ENCODE results near the gene CCDC158.
A peak's percentile ranks its signal among the peaks of the same experiment; 100 is the strongest.
"Not testable (repeated sequence)": the region's sequence is repeated elsewhere in the genome, so short reads cannot be mapped to it uniquely, and the experiment has no call there.

The CCDC158 gene

GRCh38 chr4:76457885-76458284 lies 36.9 kb upstream of the CCDC158 start:
- DNase-seq (ENCODE audit: low read depth) = no peak
- no peak for TF ChIP-seq CTCF (conservative IDR thresholded peaks at IDR 0.05; ENCODE audit: low read length)

GRCh38 chr4:76454073-76454472 lies 33.1 kb upstream of the CCDC158 start:
- DNase-seq (ENCODE audit: low read depth); H3K4me3 ChIP-seq (ENCODE audit: low read length): not testable (repeated sequence)

More at GRCh38 chr4:76457885-76458284, 36.9 kb upstream of the CCDC158 start:
- no peak overlapping the region for H3K4me3 ChIP-seq (ENCODE audit: low read length)

DNA sequence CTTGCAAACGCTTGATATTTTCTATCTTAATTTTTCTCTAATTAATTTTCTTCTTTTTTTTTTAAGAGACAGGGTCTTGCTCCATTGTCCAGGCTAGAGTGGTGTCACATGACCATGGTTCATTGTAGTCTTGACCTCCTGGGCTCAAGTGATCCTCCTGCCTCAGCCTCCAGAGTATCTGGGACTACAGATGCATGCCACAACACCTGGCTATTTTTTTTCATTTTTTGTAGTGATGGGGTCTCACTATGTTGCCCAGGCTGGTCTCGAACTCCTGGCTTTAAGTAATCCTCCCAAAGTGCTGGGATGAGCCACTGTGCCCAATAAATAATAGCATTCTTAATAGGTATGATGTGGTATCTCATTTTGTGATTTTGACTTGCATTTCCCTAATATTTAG lies 32.3 kb upstream of the CCDC158 start:
- no peak for TF ChIP-seq CTCF (conservative IDR thresholded peaks at IDR 0.05; ENCODE audit: low read length)
- no peak overlapping the region for H3K4me3 ChIP-seq (ENCODE audit: low read length)
- DNase-seq (ENCODE audit: low read depth) = no peak

- peak; percentile 22 for DNase-seq (ENCODE audit: low read depth)
- TF ChIP-seq CTCF (conservative IDR thresholded peaks at IDR 0.05; ENCODE audit: low read length) = no peak
- no peak overlapping the region for H3K4me3 ChIP-seq (ENCODE audit: low read length)
Observed at GRCh38 chr4:76449833-76450232, 28.9 kb upstream of the CCDC158 start.

DNA sequence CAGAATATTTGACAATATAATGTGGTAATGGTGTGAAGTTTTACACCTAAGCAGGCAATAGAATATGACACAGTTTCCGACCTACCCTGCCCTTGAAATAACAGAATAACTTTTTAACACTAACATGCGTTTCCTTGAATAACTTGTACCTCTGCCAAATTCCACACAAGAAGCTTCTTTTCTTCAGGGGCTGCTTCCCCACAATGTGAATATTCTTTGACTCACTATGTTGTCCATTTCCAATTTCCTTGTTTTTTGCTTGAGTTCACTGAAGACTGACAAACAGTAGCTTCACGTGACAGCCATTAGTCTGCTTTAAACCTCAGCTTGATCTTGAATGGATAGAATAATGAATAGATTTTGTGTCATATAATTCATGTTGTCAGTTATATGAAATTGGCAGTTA lies 28.4 kb upstream of the CCDC158 start:
- no peak for DNase-seq (ENCODE audit: low read depth)
- TF ChIP-seq CTCF (conservative IDR thresholded peaks at IDR 0.05; ENCODE audit: low read length) = no peak
- H3K4me3 ChIP-seq (ENCODE audit: low read length) = no peak overlapping the region

GRCh38 chr4:76448211-76448610 lies 27.3 kb upstream of the CCDC158 start:
- no peak for TF ChIP-seq CTCF (conservative IDR thresholded peaks at IDR 0.05; ENCODE audit: low read length)
- no peak for DNase-seq (ENCODE audit: low read depth)
- H3K4me3 ChIP-seq (ENCODE audit: low read length) = no peak overlapping the region

- no peak for TF ChIP-seq CTCF (conservative IDR thresholded peaks at IDR 0.05; ENCODE audit: low read length)
- no peak for DNase-seq (ENCODE audit: low read depth)
- no peak overlapping the region for H3K4me3 ChIP-seq (ENCODE audit: low read length)
Observed at GRCh38 chr4:76447393-76447851, 26.5 kb upstream of the CCDC158 start.

DNA sequence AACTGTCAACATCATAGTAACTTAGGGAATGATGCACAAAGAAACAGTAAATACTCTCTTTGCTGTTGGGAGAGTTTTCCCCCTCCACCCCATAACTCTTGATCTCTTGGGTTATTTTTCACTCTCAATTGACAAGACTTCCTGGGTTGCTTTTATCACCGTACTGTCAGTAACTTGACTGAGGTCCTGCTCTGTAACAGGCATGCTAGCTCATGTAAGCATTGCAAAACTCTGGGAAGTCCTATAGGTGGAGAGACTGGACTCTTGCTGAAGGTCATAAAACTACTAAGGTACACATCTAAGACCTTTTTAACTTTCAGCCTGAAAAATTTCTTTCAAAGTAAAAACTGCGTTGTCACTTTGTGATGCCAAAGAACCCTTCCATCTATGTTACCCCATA lies 25.0 kb upstream of the CCDC158 start:
- H3K4me3 ChIP-seq (ENCODE audit: low read length) = no peak overlapping the region
- no peak for DNase-seq (ENCODE audit: low read depth)
- no peak for TF ChIP-seq CTCF (conservative IDR thresholded peaks at IDR 0.05; ENCODE audit: low read length)

Data from AG10803 (cell line).